NCI-H82 (cell line): ENCODE results near the gene DLEC1.

Source experiments
- DNase-seq: peaks from one replicate; lab custom pipeline; 2025; lab: John Stamatoyannopoulos, UW

The DLEC1 gene

DNA sequence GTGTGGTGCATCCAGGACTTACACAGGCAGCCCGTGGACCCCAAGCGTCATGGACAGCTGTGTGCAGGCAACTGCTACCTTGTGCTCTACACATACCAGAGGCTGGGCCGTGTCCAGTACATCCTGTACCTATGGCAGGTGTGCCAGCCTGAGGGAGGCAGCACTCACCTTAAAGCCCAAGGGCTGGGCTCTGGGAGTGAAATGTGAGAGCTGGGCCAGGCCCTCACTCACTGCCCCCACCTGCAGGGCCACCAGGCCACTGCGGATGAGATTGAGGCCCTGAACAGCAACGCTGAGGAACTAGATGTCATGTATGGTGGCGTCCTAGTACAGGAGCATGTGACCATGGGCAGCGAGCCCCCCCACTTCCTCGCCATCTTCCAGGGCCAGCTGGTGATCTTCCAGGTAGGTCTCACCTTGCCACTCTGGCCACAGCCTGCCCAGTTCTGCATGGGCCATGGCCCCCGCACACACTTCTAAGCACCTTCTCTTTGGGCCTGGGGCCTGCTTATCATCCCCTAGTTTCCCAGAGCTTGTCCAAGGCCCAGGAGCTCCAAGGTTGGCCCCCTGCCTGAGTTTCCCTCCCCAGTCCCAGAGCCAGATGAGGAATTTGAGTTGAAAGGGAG, 37.4 kb upstream of the DLEC1 start:
- DNase-seq = peak; percentile 12

DNA sequence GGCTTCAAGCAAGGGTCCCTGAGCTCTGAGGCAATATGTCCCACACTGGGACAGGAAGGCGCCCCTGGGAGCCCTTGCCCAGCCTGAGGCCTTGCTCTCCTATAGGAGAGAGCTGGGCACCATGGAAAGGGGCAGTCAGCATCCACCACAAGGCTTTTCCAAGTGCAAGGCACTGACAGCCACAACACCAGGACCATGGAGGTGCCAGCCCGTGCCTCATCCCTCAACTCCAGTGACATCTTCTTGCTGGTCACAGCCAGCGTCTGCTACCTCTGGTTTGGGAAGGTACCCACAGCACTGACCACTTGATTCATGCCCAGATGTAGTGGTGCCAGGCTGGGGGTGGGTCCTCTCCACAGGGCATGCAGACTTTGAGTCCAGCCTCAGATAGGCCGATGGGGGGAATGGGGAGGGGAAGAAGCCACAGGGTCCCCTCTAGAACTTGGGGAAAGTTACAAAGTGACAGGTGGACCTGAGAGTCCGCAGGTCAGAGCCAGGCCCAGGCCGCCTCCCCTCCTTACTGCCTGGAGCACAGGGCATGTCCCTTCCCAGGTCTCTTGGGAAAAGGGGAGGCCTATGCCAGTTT, 36.6 kb upstream of the DLEC1 start:
- no peak for DNase-seq

DNA sequence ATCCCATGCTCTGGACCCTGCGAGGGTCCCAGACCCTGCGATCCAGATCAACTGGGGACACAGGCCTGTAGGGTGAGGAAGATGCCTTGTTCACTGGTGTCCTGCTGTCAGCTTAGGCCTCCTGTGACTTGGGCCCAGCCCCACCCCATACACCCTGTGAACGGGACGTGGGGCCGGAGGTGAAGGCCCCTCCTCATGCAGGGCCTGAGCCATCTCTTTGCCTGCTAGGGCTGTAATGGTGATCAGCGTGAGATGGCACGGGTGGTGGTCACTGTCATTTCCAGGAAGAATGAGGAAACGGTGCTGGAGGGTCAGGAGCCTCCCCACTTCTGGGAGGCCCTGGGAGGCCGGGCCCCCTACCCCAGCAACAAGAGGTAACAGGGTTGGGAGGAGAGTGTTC, 36.1 kb upstream of the DLEC1 start:
- DNase-seq = no peak

DNA sequence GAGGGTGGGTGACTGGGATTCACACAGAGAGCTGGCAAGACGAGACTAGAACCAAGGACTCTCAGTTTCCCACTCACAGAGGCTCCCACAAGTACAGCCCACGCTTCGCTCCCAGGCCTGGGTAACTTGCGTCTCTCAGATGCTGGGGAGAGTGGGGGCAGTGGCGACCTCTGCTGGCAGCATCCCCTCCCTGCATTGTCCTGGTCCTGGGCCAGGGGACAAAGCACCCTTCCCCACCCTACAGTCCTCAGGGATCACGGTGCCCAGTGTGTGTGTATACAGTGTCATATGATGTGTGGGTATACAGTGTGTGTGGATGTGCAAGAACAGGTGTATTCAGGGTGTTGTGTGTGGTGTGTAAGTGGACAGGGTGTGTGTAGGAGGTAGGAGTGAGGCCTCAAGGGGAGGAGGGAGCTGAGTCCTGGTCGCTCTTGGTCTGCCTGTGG, 35.6 kb upstream of the DLEC1 start:
- peak; percentile 65 for DNase-seq

DNA sequence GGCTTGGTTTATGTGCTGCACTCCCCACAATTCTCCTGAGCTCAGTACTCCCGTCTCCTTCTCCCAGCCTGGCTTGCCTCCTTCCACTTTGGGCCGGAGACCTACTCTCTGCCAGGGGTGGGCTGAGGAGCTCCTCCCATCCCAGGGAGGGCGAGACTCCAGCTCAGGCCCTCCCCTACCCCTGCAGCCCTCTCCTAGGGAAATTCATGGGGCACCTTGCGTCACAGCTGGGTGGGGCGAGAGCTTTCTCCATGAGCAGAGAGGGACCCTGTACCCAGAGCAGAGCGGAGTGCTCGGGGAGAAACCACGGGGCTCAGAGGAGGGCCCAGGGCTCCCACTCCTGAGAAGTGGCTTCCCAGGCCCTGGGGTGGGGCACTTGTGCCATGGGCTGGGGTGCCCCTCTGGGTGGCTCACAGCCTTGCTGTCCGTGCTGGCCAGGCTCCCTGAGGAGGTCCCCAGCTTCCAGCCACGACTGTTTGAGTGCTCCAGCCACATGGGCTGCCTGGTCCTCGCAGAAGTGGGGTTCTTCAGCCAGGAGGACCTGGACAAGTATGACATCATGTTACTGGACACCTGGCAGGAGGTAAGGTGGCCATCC, 35.1 kb upstream of the DLEC1 start:
- DNase-seq = no peak

DNA sequence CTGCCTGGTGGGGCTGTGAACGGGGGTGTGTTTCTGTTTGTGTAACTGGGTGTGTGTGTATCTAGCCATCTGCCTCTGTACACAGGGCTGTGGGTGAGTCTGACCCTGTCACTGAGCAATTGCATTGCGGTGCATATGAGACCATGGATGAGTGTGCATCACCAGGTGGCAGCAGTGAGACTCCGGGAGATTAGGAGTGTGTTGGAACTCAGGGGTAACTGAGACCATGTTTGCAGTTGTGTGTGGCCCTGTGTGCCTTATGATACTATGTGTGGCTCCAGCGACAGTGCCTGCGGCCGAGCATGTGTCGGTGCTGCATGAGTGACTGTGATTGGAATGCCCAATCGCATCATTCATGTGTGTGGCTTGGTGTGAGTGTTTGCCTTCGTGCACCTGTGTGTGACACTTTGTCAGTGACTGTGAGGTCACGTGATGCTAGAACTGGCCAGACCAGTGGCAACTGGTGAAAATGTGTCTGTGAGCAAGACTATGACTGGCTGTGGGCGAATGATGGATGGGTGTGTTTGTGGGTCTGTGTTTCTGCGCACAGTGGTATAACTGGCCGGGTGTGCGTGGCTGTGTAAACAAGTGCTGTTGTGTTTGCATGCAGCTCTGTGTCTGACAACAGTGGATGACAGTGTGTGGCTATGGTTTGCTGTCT, 34.5 kb upstream of the DLEC1 start:
- peak; percentile 86 for DNase-seq

DNA sequence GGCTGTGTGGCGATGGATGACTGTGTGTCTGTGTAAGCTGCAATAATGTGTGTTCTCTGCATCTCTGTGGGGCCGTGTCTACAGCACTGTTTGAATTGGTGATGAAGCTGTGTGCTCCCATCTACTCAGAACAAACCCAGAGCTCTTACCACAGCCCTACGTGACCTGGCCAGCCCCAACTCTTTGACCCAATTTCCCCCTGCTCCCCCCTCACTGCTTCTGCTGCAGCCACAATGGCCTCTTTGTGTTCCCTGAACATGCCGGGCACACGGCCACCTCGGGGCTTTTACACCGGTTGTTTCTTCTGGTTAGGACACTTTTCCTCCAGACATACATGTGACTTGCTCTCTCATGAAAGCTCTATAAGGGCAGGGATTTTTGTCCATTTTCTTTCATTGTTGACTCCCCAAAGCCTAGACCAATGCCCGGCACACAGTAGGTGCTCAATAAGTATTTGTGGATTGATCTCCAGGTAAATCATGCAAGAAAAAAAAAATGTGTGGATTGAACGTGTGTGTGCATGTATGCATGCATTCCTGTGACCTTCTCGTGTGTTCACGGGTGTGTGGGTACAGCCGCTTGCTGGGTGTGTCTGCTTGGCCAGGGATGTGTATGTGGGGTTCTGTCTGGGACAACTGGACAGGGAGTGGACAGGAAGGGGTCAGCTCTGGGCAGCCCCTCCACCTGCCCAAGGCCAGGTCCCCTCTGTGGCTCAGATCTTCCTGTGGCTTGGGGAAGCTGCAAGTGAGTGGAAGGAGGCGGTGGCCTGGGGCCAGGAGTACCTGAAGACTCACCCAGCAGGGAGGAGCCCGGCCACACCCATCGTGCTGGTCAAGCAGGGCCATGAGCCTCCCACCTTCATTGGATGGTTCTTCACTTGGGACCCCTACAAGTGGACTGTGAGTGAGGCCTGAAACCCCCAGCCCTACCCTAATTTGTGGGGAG, 33.7 kb upstream of the DLEC1 start:
- DNase-seq = no peak

DNA sequence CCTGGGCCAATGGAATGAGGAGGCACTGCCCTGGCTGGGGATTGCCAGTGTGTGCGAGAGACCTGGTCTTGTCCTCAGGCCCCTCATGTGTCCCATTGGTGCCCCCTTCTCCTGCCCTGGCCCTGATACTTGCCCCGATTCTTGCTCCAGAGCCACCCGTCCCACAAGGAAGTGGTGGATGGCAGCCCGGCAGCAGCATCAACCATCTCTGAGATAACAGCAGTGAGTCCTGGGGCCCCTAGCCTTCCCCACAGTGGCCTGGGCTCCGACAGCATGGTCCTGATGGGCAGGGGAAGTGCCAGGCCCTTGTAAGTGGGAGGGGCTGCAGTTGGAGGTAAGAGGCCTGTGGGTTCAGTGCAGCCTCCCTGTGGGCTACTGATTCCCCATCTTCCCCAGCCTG, 33.0 kb upstream of the DLEC1 start:
- no peak for DNase-seq

DNA sequence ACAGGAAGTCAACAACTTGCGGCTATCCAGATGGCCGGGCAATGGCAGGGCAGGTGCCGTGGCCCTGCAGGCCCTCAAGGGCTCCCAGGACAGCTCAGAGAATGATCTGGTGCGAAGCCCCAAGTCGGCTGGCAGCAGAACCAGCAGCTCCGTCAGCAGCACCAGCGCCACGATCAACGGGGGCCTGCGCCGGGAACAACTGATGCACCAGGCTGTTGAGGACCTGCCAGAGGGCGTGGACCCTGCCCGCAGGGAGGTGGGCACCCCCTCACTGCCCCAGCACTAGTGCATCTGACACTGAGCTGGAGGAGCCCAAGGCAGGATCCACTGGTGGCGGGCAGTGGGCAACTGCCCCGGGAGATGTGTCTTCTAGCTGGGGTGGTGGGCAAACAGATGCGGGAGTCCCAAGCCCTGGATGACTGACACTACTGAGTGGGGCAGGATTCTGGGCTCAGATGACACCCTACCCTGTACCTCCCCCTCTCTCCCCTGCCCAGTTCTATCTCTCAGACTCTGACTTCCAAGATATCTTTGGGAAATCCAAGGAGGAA, 32.5 kb upstream of the DLEC1 start:
- DNase-seq = no peak

DNA sequence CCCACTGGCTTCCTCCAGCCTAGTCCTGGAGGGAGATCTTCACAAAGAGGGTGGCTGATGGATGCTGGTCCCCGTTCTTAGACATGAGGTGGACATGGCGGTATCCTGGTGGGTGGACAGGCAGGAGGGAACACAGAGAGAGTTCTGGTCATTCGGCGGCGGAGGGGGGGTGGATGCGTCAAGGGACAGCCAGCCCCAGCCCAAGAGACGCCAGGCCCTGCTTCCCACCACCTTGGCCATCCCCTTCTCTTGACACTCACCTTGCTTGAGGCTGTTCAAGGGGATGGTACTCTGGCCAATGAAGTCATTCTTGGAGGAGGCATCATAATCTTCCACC, 31.3 kb upstream of the DLEC1 start:
- DNase-seq = no peak

DNA sequence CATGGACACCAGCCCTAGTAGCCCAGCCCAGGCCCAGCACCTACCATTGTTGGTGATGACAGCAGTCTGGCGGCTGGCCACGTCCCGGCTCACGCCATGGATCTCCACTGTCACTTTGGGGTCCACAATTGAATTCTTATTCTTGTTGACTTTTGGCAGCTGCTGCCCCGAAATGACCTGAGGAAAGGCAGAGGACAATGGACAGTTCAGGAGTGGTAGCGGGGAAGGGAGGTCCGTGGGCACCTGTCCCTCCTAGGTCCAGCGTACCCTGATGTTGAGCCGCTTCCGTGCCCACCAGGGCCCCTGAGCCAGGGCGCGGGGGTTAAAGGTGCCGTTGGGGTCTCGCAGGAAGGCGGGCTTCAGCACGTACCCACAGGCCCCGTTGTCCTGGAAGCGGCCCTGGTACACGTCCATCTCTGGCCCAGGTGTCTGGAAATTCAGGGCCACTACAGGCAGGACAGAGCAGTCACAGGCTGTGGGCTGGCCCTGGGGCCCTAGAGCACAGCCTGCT, 30.8 kb upstream of the DLEC1 start:
- DNase-seq = no peak

DNA sequence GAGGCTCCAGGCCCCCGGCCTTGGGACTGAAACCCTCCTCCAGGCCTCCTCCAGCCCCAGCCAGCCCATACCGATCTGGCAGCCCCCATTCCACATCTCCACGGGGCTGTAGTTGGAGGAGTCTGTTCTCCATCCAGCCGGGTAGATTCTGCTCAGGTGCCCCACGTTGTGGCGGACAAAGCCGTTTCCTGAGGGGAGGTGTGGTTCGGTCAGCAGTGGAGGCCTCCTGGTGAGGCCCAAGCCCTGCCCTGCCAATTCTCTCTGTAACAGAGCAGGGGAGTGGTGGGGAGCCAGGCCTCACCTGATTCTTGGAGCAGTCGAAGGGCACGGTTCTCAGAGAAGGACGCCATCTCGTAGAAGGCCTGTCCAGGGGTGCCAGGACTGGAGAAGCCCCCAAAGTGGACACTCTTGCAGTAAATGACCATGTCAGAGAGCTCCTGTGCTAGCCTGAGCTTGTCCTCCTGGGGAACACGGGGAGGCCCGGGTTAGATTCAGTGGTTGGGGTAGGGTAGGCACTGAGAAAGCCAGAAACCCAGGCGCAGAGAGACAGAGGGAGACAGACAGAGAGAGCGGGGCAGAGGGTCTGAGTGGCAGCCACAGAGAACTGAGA, 29.9 kb upstream of the DLEC1 start:
- no peak for DNase-seq

DNA sequence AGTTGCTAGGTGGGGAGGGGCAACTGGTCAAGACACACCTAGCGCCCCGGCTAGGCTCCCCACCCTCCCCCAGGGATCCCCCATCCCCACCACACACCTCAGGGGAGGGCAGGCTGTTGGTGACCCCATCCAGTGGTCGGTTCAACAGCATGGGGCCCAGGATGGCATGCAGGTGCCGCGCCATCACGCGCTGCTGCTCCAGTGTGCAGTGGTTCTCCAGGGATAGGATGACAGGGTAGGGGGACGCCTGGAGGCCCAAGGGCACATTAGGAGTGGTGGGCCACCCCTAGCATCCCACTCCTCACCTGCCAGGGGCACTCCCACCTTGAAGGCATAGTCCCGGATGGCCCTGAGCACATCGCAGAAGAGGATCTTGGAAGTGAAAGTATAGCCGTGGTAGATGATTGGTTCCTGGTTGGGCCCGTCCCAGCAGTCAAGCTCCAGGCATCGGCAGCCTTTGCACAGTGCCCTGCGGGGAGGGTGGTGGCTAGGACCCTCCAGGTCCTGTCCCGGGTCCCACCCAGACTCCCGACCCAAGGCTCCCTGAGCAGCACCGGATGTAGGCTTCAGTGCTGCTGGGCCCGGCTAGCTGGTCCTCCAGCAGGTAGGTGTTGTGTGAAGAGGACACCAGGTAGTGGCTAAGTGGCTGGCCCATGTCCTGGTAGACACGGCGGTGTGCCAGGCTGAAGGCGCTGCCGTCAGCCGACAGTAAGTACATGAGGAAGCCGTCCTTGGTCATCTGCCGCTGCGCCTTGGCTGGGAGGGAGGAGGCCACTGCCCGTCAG, 29.0 kb upstream of the DLEC1 start:
- no peak for DNase-seq

DNA sequence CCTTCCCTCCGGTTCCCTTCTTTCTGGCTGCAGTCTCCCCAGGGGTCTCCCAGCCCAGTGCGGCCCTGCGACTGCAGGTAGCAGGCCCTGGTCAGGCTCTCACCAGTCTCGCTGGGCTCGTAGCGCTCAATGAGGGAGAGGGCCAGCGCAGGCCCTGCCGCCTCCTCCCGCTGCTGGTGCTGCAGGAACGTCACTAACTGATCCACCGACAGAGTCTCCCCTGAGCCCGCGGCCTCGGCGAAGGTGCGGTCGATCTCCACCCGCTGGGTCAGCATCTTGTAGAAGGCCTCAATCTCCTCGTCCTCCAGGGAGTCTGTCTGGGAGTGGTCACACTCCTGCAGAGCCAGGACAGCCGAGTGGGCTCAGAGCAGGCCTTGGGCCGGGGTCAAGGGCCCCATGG, 27.9 kb upstream of the DLEC1 start:
- no peak for DNase-seq

DNA sequence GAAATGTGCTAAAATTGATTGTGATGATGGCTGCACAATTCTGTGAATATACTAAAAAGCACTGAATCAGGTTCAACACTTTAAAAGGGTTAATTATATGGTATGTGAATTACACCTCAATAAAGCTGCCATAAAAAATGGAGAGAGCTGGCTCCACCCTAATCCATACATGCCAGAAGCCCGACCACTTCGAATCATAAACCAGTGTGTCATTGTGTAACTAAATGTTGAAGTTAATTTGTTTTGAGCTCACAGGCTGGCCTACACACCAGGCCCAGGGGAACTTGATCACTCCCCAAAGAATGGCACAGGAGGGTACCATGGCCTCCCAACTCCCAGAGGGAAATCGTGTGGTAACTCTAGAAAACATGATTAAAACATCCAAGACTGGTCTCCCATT, 23.5 kb upstream of the DLEC1 start:
- DNase-seq = no peak

DNA sequence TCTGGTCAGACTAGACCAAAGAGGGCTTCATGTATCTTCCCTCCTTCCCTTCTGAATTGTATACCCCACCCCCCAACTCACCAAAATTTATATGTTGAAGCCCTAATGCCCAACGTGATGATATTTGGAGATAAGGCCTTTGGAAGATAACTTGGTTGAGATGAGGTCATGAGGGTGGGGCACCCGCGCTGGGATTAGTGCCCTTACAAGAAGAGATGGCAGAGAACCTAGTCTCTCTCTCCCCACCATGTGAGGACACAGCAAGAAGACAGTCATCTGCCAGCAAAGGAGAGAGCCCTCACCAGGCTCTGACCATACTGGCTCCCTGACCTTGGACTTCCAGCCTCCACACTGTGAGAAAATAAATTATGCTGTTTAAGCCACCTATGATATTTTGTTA, 23.0 kb upstream of the DLEC1 start:
- no peak for DNase-seq

DNA sequence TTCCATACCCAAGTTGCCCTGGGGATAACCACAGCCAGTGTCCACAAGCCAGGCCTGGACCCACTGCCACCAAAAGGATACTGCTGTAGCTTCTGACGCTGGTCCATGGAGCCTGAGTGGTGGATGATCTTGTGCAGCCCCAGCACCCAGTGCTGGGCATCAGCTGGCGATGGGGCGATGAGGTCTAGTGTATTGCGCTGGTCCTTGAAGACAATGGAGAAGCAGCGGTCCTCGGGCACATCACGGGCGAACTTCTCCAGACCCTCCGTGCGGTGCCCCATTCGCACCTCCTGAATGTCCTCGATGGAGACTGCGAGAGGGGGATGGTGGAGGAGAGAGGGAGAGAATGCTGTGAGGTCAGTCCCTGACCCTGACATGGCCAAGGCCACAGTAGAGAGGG, 22.6 kb upstream of the DLEC1 start:
- no peak for DNase-seq

DNA sequence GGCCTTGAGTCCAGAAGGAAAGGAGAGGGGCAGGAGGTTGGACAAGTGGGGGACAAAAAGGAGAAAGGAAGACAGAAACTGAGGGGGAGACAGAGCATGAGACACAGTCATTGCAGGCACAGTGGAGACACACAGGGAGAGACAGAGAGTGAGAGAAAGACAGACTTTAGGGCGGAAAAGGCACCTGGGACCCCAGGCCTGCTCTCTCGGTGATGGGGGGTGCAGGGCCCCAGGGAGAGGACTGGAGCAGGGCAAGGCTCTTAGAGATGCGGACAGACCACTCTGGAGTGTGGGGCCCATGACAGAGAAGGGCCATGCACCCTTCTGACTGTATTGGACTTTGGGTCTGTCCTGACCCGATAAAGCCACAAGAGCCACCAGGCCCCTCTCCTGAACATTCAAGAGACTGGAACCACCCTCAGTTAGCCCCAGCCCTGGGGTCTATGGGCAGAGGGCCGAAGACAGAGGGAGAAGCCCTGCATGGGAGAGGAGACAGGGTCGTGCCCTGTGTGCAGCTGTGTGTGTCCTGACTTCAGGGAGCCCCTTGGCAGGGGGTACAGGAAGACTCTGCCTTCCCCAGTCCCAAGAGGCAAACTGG, 22.1 kb upstream of the DLEC1 start:
- no peak for DNase-seq

DNA sequence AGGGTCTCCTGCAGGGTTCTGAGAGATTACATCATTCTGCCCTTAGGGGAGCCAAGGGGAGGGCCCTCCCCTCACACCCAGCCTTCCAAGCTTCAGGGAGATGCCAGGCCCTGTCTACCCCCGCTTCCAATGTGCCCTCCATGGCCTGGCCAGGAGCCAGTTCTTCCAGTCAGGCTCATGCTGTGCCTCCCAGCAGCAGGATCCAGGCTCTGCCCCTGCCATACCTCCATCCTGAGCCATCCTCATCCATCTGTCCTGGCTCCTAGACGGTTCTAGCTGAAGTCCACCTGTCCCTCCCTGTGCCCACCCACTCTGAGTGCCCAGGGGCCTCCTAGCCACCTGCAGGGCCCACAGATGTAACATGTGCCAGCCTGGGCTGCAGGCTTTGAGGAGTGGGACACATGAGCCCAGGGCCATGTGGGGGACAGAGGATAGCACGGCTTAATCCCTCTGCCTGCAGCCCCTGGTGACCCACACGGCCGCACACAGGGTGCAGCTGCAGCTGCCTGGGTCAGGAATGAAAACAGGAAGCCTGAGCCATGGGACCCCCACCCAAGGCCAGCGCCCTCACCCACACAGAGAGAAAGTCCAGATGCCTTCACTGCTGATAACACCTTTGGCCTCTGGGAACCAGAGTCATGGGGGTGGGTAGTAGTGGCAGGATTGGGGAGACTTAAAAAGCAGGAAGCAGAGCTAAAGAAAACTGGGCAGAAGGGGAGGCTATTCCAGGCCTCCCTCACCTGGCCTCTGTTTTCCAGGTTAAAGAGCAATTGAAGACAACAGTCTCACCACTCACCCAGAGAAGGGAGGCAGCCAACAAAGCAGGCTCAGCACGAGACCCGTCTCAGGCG, 21.3 kb upstream of the DLEC1 start:
- no peak for DNase-seq
